ENCODE data around the gene MC4R. TPM values are rescaled to one million over a fixed set of nuclear protein-coding genes. Genes with fewer than 3 reads are reported as not detected.

Gene MC4R
- polyA plus RNA-seq, 1 donor from 2014 or later: 0.57 TPM

GRCh38 chr18:60406721-60407120 lies 34.1 kb upstream of the MC4R start:
- TF ChIP-seq TAF1 (IDR thresholded peaks at IDR 0.05; ENCODE audit: low read depth) (no peak), CTCF (IDR thresholded peaks at IDR 0.05; ENCODE audit: poor library complexity, severe bottlenecking) (no peak), SMC3 (conservative IDR thresholded peaks at IDR 0.05; ENCODE audit: poor library complexity) (no peak), POLR2AphosphoS5 (IDR thresholded peaks at IDR 0.05) (no peak), RAD21 (conservative IDR thresholded peaks at IDR 0.05) (no peak), EZH2 (IDR thresholded peaks at IDR 0.05; ENCODE audit: borderline replicate concordance, insufficient read depth, low read length, poor library complexity, severe bottlenecking) (no peak), REST (IDR thresholded peaks at IDR 0.05; ENCODE audit: borderline replicate concordance) (no peak), EP300 (conservative IDR thresholded peaks at IDR 0.05; ENCODE audit: poor library complexity, severe bottlenecking) (no peak), MXI1 (conservative IDR thresholded peaks at IDR 0.05; ENCODE audit: poor library complexity, severe bottlenecking) (no peak)
- Histone ChIP-seq H2AFZ (ENCODE audit: low read depth, low read length) (no peak overlapping the region), H3K36me3 (ENCODE audit: insufficient read depth, low read length) (no peaks in the 10 kb centered on the region), H3K4me2 (ENCODE audit: low read length) (no peak overlapping the region), H3K4me3 (ENCODE audit: low read length) (no peak overlapping the region), H4K20me1 (ENCODE audit: insufficient read depth) (no peaks in the 10 kb centered on the region), H3K79me2 (replicated peaks; ENCODE audit: insufficient read depth, low read length) (no peaks in the 10 kb centered on the region), H3F3A (ENCODE audit: insufficient read depth, low read length, poor library complexity, severe bottlenecking) (no peaks in the 10 kb centered on the region), H3K9ac (ENCODE audit: low read length) (no peak overlapping the region), H3K27me3 (ENCODE audit: insufficient read depth, low read depth, low read length) (no peaks in the 10 kb centered on the region), H3K9me3 (ENCODE audit: low read length) (no peaks in the 10 kb centered on the region), H3K9me2 (ENCODE audit: insufficient read depth, low read length) (no peaks in the 10 kb centered on the region), H3K27ac (ENCODE audit: low read length) (no peak overlapping the region)

- H4K20me1 ChIP-seq (ENCODE audit: insufficient read depth): no peaks in the 10 kb centered on the region
- H3K9ac ChIP-seq (ENCODE audit: low read length): no peak overlapping the region
- no peaks in the 10 kb centered on the region for H3K79me2 ChIP-seq (replicated peaks; ENCODE audit: insufficient read depth, low read length)
- no peaks in the 10 kb centered on the region for H3K36me3 ChIP-seq (ENCODE audit: insufficient read depth, low read length)
- H3K9me3 ChIP-seq (ENCODE audit: low read length): no peaks in the 10 kb centered on the region
- H3K27me3 ChIP-seq (ENCODE audit: insufficient read depth, low read depth, low read length): no peaks in the 10 kb centered on the region
- no peaks in the 10 kb centered on the region for H3K9me2 ChIP-seq (ENCODE audit: insufficient read depth, low read length)
- H3K27ac ChIP-seq (ENCODE audit: low read length): no peak overlapping the region
- TF ChIP-seq EP300 (conservative IDR thresholded peaks at IDR 0.05; ENCODE audit: poor library complexity, severe bottlenecking) (no peak), SMC3 (conservative IDR thresholded peaks at IDR 0.05; ENCODE audit: poor library complexity) (no peak), MXI1 (conservative IDR thresholded peaks at IDR 0.05; ENCODE audit: poor library complexity, severe bottlenecking) (no peak), POLR2AphosphoS5 (IDR thresholded peaks at IDR 0.05) (no peak), CTCF (IDR thresholded peaks at IDR 0.05; ENCODE audit: poor library complexity, severe bottlenecking) (no peak), RAD21 (conservative IDR thresholded peaks at IDR 0.05) (no peak)
- no peaks in the 10 kb centered on the region for H3F3A ChIP-seq (ENCODE audit: insufficient read depth, low read length, poor library complexity, severe bottlenecking)
- no peak overlapping the region for H2AFZ ChIP-seq (ENCODE audit: low read depth, low read length)
- H3K4me2 ChIP-seq (ENCODE audit: low read length): no peak overlapping the region
- H3K4me3 ChIP-seq (ENCODE audit: low read length): no peak overlapping the region
Observed at GRCh38 chr18:60404486-60405085, 32.0 kb upstream of the MC4R start.

All from neural cell (in vitro differentiated cells).